PC-3 (cell line): ENCODE data around the gene IP6K1. TPM values are rescaled to one million over a fixed set of nuclear protein-coding genes. Genes with fewer than 3 reads are reported as not detected.
A peak's percentile ranks its signal among the peaks of the same experiment; 100 is the strongest.
"Not testable (repeated sequence)": the region's sequence is repeated elsewhere in the genome, so short reads cannot be mapped to it uniquely, and the experiment has no call there.

Source experiments
- ATAC-seq: fragments of 200-7000 bp; cut with Tn5 transposase; 2 replicates; pipeline ENCODE4 v1.9.1; 2020; ENCODE audit warnings: mild to moderate bottlenecking, moderate library complexity
- BruUV-seq: library from RNA; stranded (reverse); fragments of 400-500 nt; replicated peaks from 2 replicates; lab custom pipeline; 2021; lab: Mats Ljungman, UMichigan
- CTCF ChIA-PET: fragments of 300-600 bp; sonication (Branson Sonifier 250); formaldehyde crosslinking; loops from one replicate; lab custom pipeline; 2022; ENCODE audit warnings: antibody characterized with exemption; lab: Charles Lee
- POLR2A ChIA-PET: fragments of 300-600 bp; sonication (Branson Sonifier 250); formaldehyde crosslinking; loops from one replicate; lab custom pipeline; 2022; ENCODE audit warnings: antibody characterized with exemption; ENCODE audit not compliant: unreplicated experiment; lab: Charles Lee
- DNase-seq: peaks from one replicate; pipeline ENCODE4 v3.0.0-alpha.2; 2015
- H2AFZ ChIP-seq: fragments of 300-600 bp; sonication (generic); 2 replicates; pipeline ENCODE4 v1.6.0; 2016; ENCODE audit warnings: antibody characterized with exemption, low read length
- H3F3A ChIP-seq: fragments of 300-600 bp; sonication (generic); one replicate; pipeline ENCODE4 v1.6.0; 2017; ENCODE audit warnings: antibody characterized with exemption, low read length, control low read depth, mild to moderate bottlenecking; ENCODE audit not compliant: unreplicated experiment
- H3K27ac ChIP-seq: fragments of 300-600 bp; sonication (generic); 2 replicates; pipeline ENCODE4 v1.5.1; 2016; ENCODE audit warnings: mild to moderate bottlenecking, low read length
- H3K27me3 ChIP-seq: fragments of 300-600 bp; sonication (generic); 2 replicates; pipeline ENCODE4 v1.6.1; 2016; ENCODE audit warnings: low read length, mixed read lengths
- H3K36me3 ChIP-seq: fragments of 300-600 bp; sonication (generic); 2 replicates; pipeline ENCODE4 v1.6.1; 2016; ENCODE audit warnings: low read depth, mixed run types, low read length, mixed read lengths
- H3K4me1 ChIP-seq: fragments of 300-600 bp; sonication (generic); 2 replicates; pipeline ENCODE4 v1.5.1; 2016; ENCODE audit warnings: low read length; ENCODE audit not compliant: insufficient read depth
- H3K4me2 ChIP-seq: fragments of 300-600 bp; sonication (generic); 2 replicates; pipeline ENCODE4 v1.6.0; 2016; ENCODE audit warnings: low read length
- H3K4me3 ChIP-seq: fragments of 300-600 bp; sonication (generic); 2 replicates; pipeline ENCODE4 v1.5.1; 2016; ENCODE audit warnings: mild to moderate bottlenecking, low read length, mixed read lengths
- H3K79me2 ChIP-seq: fragments of 300-600 bp; sonication (generic); 2 replicates; pipeline ENCODE4 v1.6.1; 2017; ENCODE audit warnings: low read length, mixed read lengths
- H3K9ac ChIP-seq: fragments of 300-600 bp; sonication (generic); 2 replicates; pipeline ENCODE4 v1.6.0; 2016; ENCODE audit warnings: mild to moderate bottlenecking, low read length
- H3K9me2 ChIP-seq: fragments of 300-600 bp; sonication (generic); replicated peaks from 2 replicates; pipeline ENCODE4 v1.6.1; 2016; ENCODE audit warnings: mixed run types, low read length, mixed read lengths
- H3K9me3 ChIP-seq: fragments of 300-600 bp; sonication (generic); 2 replicates; pipeline ENCODE4 v1.6.1; 2016; ENCODE audit warnings: low read length, mixed read lengths
- H4K20me1 ChIP-seq: fragments of 300-600 bp; sonication (generic); 2 replicates; pipeline ENCODE4 v1.6.1; 2016; ENCODE audit warnings: low read length, mixed read lengths
- EZH2 ChIP-seq: fragments of 300-600 bp; sonication (generic); IDR thresholded peaks from one replicate; pipeline ENCODE4 v1.6.1; 2017; ENCODE audit warnings: antibody characterized with exemption, mild to moderate bottlenecking, low read length; ENCODE audit not compliant: unreplicated experiment
- EZH2phosphoT487 ChIP-seq: fragments of 300-600 bp; sonication (generic); IDR thresholded peaks from 2 replicates; pipeline ENCODE4 v1.6.1; 2018; ENCODE audit warnings: mild to moderate bottlenecking, antibody characterized with exemption, low read length, borderline replicate concordance
- intact Hi-C: fragments of 100-400 bp; cut with micrococcal nuclease; formaldehyde crosslinking; loops from 2 replicates; pipeline ENCODE4 v1.9.0; 2023
- total RNA-seq: library from RNA; depleted of rRNA; stranded (reverse); fragments of >200 nt; gene quantifications from 2 replicates; pipeline ENCODE4 v1.2.3, GENCODE V29; 2014
- TF ChIP-seq, protein P1 (sequence below): fragments of 300-600 bp; sonication (generic); conservative IDR thresholded peaks from 2 replicates; pipeline ENCODE4 v1.5.1; 2017; ENCODE audit warnings: antibody characterized with exemption, low read depth, mild to moderate bottlenecking, low read length

Gene IP6K1
- total RNA-seq, 1 experiment from 2014 or later: 50.3 TPM

DNA sequence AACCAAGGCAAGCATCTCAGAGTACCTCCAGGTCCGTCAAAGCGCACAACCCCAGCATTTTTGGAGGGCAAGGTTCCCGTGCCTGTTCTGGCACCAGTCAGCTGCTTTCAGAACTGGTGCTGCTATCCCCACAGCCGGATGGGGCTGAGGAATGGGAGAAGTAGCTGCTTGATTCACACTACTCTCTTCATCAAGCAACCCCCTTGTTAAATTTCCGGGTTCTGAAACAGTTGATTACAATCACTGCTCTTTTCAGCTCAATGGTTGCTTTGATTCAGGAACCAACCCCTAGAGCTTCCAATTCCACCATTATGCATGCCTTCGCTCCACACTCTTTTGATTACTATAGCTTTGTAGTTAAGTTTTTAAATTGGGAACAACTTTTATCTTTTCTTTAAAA is 39.7 kb upstream of the IP6K1 start:
- no peaks in the 10 kb centered on the region for H3K9me3 ChIP-seq
- H2AFZ ChIP-seq: no peak overlapping the region
- ATAC-seq (no peak), DNase-seq (no peak)
- no TSS peak for BruUV-seq
- intact Hi-C loops: no loop called here
- no peaks in the 10 kb centered on the region for H3K27me3 ChIP-seq
- no peaks in the 10 kb centered on the region for H3K79me2 ChIP-seq
- no peak overlapping the region for H3K4me2 ChIP-seq
- H3K9ac ChIP-seq: no peak overlapping the region
- TF ChIP-seq, protein P1, sequence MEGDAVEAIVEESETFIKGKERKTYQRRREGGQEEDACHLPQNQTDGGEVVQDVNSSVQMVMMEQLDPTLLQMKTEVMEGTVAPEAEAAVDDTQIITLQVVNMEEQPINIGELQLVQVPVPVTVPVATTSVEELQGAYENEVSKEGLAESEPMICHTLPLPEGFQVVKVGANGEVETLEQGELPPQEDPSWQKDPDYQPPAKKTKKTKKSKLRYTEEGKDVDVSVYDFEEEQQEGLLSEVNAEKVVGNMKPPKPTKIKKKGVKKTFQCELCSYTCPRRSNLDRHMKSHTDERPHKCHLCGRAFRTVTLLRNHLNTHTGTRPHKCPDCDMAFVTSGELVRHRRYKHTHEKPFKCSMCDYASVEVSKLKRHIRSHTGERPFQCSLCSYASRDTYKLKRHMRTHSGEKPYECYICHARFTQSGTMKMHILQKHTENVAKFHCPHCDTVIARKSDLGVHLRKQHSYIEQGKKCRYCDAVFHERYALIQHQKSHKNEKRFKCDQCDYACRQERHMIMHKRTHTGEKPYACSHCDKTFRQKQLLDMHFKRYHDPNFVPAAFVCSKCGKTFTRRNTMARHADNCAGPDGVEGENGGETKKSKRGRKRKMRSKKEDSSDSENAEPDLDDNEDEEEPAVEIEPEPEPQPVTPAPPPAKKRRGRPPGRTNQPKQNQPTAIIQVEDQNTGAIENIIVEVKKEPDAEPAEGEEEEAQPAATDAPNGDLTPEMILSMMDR: no peak
- no peak for TF ChIP-seq EZH2phosphoT487
- no peak for TF ChIP-seq EZH2
- no peaks in the 10 kb centered on the region for H4K20me1 ChIP-seq
- H3K4me3 ChIP-seq: no peak overlapping the region
- no peaks in the 10 kb centered on the region for H3K4me1 ChIP-seq
- no peaks in the 10 kb centered on the region for H3F3A ChIP-seq
- ChIA-PET POLR2A (no interaction called here), CTCF (no interaction called here)
- H3K27ac ChIP-seq: no peak overlapping the region
- H3K9me2 ChIP-seq: no peaks in the 10 kb centered on the region
- H3K36me3 ChIP-seq: peaks cover 14% of the 10 kb centered on the region; the same call in 1 of the 2 replicates

DNA sequence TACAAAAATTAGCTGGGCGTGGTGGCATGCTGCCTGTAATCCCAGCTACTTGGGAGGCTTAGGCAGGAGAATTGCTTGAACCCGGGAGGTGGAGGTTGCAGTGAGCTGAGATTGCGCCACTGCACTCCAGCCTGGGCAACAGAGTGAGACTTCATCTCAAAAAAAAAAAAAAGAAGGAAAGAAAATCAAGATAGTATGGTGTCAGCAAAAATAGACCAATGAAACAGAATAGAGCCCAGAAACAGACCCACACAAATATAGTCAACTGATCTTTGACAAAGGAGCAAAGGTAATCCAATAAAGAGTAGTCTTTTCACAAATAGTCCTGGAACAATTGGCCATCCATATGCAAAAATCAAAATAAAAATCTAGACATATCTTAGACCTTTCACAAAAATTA is 36.8 kb upstream of the IP6K1 start:
- POLR2A ChIA-PET, intact Hi-C loops: not testable (repeated sequence)
- CTCF ChIA-PET: interaction anchor here (0.5 kb wide), 1 partner anchor 297 kb away, joined by 3 read pairs; no protein-coding TSS in a partner anchor

DNA sequence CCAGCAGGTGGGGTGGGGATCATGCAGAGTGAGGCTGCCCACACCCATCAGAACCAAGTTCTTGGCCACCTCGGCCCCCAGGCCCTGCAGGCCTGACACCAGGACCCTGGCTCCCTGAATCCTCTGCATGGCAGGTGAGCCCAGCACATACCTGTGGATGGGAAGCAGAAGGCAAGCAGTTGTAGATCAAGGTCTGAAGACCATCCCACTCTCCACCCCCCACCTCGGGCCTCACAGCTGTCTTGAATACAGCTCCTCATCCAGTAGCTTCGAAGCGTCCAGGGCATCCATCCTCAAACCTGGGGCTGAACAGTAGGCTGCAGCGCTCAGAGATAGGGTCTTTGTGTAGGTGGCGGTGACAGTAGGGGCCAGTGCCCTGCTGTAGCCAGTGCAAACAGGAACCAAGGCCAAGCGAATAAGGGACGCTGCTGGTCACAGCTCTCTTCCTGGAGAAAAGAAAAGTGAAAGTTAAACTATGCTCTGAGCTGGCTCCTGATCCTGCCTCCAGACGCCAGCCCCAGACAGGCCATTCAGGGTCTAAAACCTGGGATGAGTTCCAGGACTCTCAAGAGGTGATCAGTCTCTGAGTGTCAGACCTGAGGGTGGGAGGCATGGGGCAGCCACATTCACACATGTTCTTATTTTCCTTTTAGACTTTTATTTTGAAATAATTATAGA is 27.3 kb upstream of the IP6K1 start, which contains the start of gene UBA7:
Gene UBA7 (minus strand): TSS at position 457 of the 678 bp plus-strand sequence. CDS start 166 bp downstream, at position 291.
- no peak for TF ChIP-seq EZH2
- no peak for TF ChIP-seq EZH2phosphoT487
- TF ChIP-seq, protein P1: no peak
- H3F3A ChIP-seq: no peaks in the 10 kb centered on the region
- BruUV-seq: TSS peak; percentile 24
- no peaks in the 10 kb centered on the region for H3K9me3 ChIP-seq
- no peaks in the 10 kb centered on the region for H3K79me2 ChIP-seq
- H4K20me1 ChIP-seq: no peaks in the 10 kb centered on the region
- H3K27me3 ChIP-seq: no peaks in the 10 kb centered on the region
- H3K4me1 ChIP-seq: no peaks in the 10 kb centered on the region
- intact Hi-C loops: no loop called here
- peak within 1 kb of the TSS; percentile 27 for H3K4me2 ChIP-seq
- no peak within 1 kb of the TSS for H3K9ac ChIP-seq
- POLR2A ChIA-PET: no interaction called here
- no peak within 1 kb of the TSS for H3K27ac ChIP-seq
- H3K36me3 ChIP-seq: no peaks in the 10 kb centered on the region
- peak within 1 kb of the TSS; percentile 35; the same call in 1 of the 2 replicates for H2AFZ ChIP-seq
- CTCF ChIA-PET: no interaction called here
- peak; percentile 63 for ATAC-seq
- H3K4me3 ChIP-seq: no peak within 1 kb of the TSS
- H3K9me2 ChIP-seq: no peaks in the 10 kb centered on the region
- peak; percentile 14 for DNase-seq

More for the DNA sequence above, 36.8 kb upstream of the IP6K1 start:
- not testable (repeated sequence) for H2AFZ ChIP-seq, H3K4me1 ChIP-seq, H3K79me2 ChIP-seq, H3K27ac ChIP-seq, H3K9me3 ChIP-seq, H3K27me3 ChIP-seq, H3K4me3 ChIP-seq, H3K4me2 ChIP-seq, BruUV-seq, H3K36me3 ChIP-seq, ATAC-seq, H4K20me1 ChIP-seq, H3K9me2 ChIP-seq, H3K9ac ChIP-seq, H3F3A ChIP-seq, DNase-seq
